Activated naive CD4-positive, alpha-beta T cell treated with Interleukin-2 at 50 U/mL for 16 hours (primary cell): ENCODE data around the gene CDKL4.
"Not testable (repeated sequence)": the region's sequence is repeated elsewhere in the genome, so short reads cannot be mapped to it uniquely, and the experiment has no call there.

ENCODE experiments used
- DNase-seq: peaks from one replicate; pipeline ENCODE4 v3.0.0-alpha.2; 2020

CDKL4 gene

GRCh38 chr2:39228413-39229209, 15.2 kb downstream of the CDKL4 start:
- no peak for DNase-seq

- DNase-seq = peak; percentile 85
Measured at GRCh38 chr2:39227628-39228412, 15.9 kb downstream of the CDKL4 start.

GRCh38 chr2:39225567-39225966, 18.2 kb downstream of the CDKL4 start:
- DNase-seq = no peak

- DNase-seq = no peak
Measured at GRCh38 chr2:39223909-39224308, 19.9 kb downstream of the CDKL4 start.

GRCh38 chr2:39221459-39221858, 22.3 kb downstream of the CDKL4 start:
- DNase-seq = no peak

- no peak for DNase-seq
Measured at GRCh38 chr2:39220136-39220535, 23.6 kb downstream of the CDKL4 start.

GRCh38 chr2:39218391-39218790, 25.4 kb downstream of the CDKL4 start:
- DNase-seq = peak; percentile 11

- no peak for DNase-seq
Measured at GRCh38 chr2:39217192-39217550, 26.6 kb downstream of the CDKL4 start.

- peak; percentile 71 for DNase-seq
Measured at GRCh38 chr2:39216346-39217191, 27.2 kb downstream of the CDKL4 start.

GRCh38 chr2:39215545-39215944, 28.2 kb downstream of the CDKL4 start:
- DNase-seq = no peak

GRCh38 chr2:39213015-39213414, 30.8 kb downstream of the CDKL4 start:
- DNase-seq = no peak

GRCh38 chr2:39210846-39211245, 32.9 kb downstream of the CDKL4 start:
- no peak for DNase-seq

- no peak for DNase-seq
Measured at GRCh38 chr2:39203382-39203781, 40.4 kb downstream of the CDKL4 start.

- DNase-seq = no peak
Measured at GRCh38 chr2:39202639-39203369, 41.0 kb downstream of the CDKL4 start.

GRCh38 chr2:39197003-39197402, 46.8 kb downstream of the CDKL4 start:
- not testable (repeated sequence) for DNase-seq

GRCh38 chr2:39194686-39195085, 49.1 kb downstream of the CDKL4 start:
- DNase-seq = no peak

GRCh38 chr2:39188960-39189494, 54.7 kb downstream of the CDKL4 start:
- DNase-seq = no peak

- DNase-seq = no peak
Measured at GRCh38 chr2:39183673-39184072, 60.1 kb downstream of the CDKL4 start.

- DNase-seq = no peak
Measured at GRCh38 chr2:39181297-39181696, 62.5 kb downstream of the CDKL4 start.

GRCh38 chr2:39179974-39180960, 63.5 kb downstream of the CDKL4 start:
- DNase-seq = no peak

GRCh38 chr2:39178756-39179155, 65.0 kb downstream of the CDKL4 start:
- DNase-seq = no peak
